Cortex of kidney (tissue), 1 donor: ENCODE results near the gene ERBB4.
"Not testable (repeated sequence)": the region's sequence is repeated elsewhere in the genome, so short reads cannot be mapped to it uniquely, and the experiment has no call there.

ENCODE experiments used
- DNase-seq: peaks from one replicate; lab custom pipeline; 2025; lab: John Stamatoyannopoulos, UW

Gene ERBB4

GRCh38 chr2:212528106-212528856 lies 10.3 kb downstream of the ERBB4 start:
- DNase-seq: no peak

- no peak for DNase-seq
Observed at GRCh38 chr2:212526059-212526458, 12.5 kb downstream of the ERBB4 start.

- no peak for DNase-seq
Observed at GRCh38 chr2:212523756-212524155, 14.8 kb downstream of the ERBB4 start.

GRCh38 chr2:212520340-212520739 lies 18.3 kb downstream of the ERBB4 start:
- DNase-seq: no peak

GRCh38 chr2:212517693-212518092 lies 20.9 kb downstream of the ERBB4 start:
- no peak for DNase-seq

- DNase-seq: no peak
Observed at GRCh38 chr2:212505586-212505985, 33.0 kb downstream of the ERBB4 start.

GRCh38 chr2:212495046-212495445 lies 43.6 kb downstream of the ERBB4 start:
- no peak for DNase-seq

GRCh38 chr2:212494418-212495020 lies 44.1 kb downstream of the ERBB4 start:
- DNase-seq: no peak

GRCh38 chr2:212489719-212490346 lies 48.8 kb downstream of the ERBB4 start:
- DNase-seq: no peak

GRCh38 chr2:212488611-212489010 lies 50.0 kb downstream of the ERBB4 start:
- no peak for DNase-seq

GRCh38 chr2:212484563-212485080 lies 54.0 kb downstream of the ERBB4 start:
- no peak for DNase-seq

- DNase-seq: no peak
Observed at GRCh38 chr2:212480447-212480846, 58.2 kb downstream of the ERBB4 start.

- no peak for DNase-seq
Observed at GRCh38 chr2:212477571-212477970, 61.0 kb downstream of the ERBB4 start.

- DNase-seq: no peak
Observed at GRCh38 chr2:212473211-212473610, 65.4 kb downstream of the ERBB4 start.

GRCh38 chr2:212467551-212467950 lies 71.1 kb downstream of the ERBB4 start:
- DNase-seq: not testable (repeated sequence)

GRCh38 chr2:212465456-212465855 lies 73.1 kb downstream of the ERBB4 start:
- DNase-seq: no peak

- DNase-seq: not testable (repeated sequence)
Observed at GRCh38 chr2:212461708-212462107, 76.9 kb downstream of the ERBB4 start.

- DNase-seq: no peak
Observed at GRCh38 chr2:212454149-212454548, 84.5 kb downstream of the ERBB4 start.

GRCh38 chr2:212451786-212452231 lies 86.8 kb downstream of the ERBB4 start:
- DNase-seq: no peak

- no peak for DNase-seq
Observed at GRCh38 chr2:212448698-212449097, 89.9 kb downstream of the ERBB4 start.

- no peak for DNase-seq
Observed at GRCh38 chr2:212441821-212442220, 96.8 kb downstream of the ERBB4 start.

GRCh38 chr2:212441141-212441540 lies 97.5 kb downstream of the ERBB4 start:
- DNase-seq: no peak
